Cardiac fibroblast (primary cell): ENCODE results near the gene G6PC3.
A peak's percentile ranks its signal among the peaks of the same experiment; 100 is the strongest.

ENCODE experiments used
- DNase-seq, 2 donors: peaks; one replicate each; pipeline versions ENCODE4 v3.0.0 to v3.0.0-alpha.2; 2010; ENCODE audit warnings: low read depth in 2 of 2
- H3K4me3 ChIP-seq, 2 donors: replicated peaks in 1 of 2; 1 replicate in 1 of 2; 2 replicates in 1 of 2; pipeline ENCODE4 v1.5.1; 2011; ENCODE audit warnings: low read depth in 2 of 2, low read length in 2 of 2, mild to moderate bottlenecking in 2 of 2, moderate library complexity in 1 of 2
- TF ChIP-seq, protein P1 (sequence below): IDR thresholded peaks from one replicate; pipeline ENCODE4 v1.5.1; 2011; ENCODE audit warnings: low read depth, mild to moderate bottlenecking, low read length, inconsistent platforms

The G6PC3 gene

DNA sequence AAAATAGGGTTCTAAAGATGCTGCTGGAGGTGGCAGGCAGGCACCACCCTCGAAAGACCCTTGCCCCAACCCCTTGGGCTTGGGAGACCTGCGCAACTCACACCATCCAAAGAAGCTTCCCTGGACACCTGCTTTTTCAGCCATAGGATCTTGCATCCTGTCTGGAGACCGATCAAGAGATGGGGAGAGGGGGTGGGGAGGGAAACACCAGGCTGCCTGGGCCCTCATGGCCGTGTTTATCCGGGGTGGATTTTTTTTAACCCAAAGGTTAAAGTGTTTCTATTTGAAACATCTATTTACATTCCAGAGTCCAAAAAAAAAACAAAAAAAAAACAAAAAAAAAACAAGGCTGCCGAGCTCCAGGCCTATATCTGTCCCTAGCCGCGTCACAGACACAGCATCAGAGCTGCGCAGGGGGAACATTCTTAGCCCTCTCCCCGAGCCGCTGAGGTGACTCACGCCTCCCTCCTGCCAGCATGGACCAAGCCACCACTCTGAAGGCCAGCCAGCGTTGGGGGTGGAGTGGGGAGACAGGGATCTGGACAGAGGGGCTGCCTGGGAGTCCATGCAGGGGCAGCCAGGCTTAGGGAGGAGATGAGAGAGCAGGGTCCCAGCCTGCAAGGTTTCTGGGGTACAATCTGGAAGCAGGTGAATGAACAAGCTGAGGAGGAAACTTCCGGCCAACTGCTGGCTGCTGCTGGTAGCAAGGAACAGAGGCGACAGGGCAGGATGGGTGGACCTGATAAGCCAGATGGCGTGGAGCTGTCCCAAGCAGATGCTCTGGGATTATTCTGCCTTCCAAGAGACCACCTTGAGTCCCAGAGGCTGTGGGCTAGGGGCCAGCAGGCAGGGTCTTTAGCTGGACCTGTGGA, 38.1 kb downstream of the G6PC3 start:
- DNase-seq = peak; percentile 95 to 96
- H3K4me3 ChIP-seq = no peak overlapping the region
- TF ChIP-seq, protein P1, sequence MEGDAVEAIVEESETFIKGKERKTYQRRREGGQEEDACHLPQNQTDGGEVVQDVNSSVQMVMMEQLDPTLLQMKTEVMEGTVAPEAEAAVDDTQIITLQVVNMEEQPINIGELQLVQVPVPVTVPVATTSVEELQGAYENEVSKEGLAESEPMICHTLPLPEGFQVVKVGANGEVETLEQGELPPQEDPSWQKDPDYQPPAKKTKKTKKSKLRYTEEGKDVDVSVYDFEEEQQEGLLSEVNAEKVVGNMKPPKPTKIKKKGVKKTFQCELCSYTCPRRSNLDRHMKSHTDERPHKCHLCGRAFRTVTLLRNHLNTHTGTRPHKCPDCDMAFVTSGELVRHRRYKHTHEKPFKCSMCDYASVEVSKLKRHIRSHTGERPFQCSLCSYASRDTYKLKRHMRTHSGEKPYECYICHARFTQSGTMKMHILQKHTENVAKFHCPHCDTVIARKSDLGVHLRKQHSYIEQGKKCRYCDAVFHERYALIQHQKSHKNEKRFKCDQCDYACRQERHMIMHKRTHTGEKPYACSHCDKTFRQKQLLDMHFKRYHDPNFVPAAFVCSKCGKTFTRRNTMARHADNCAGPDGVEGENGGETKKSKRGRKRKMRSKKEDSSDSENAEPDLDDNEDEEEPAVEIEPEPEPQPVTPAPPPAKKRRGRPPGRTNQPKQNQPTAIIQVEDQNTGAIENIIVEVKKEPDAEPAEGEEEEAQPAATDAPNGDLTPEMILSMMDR = no peak

DNA sequence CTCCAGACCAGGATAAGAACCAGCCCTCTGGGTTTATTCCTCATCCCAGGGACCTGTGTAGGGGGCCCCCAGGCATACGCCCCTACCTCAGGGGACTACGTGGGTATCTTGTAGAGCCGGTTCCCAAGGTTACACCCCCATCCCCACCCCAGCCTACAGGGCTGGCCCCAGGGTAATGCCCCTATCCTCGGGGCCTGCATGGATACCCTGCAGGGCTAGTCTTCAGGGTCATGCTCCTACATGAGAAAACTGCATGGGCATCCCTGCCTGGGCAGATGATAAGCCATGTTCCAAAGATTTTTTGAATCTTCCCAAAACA, 38.7 kb downstream of the G6PC3 start:
- TF ChIP-seq, protein P1 = no peak
- no peak for DNase-seq
- no peak overlapping the region for H3K4me3 ChIP-seq

DNA sequence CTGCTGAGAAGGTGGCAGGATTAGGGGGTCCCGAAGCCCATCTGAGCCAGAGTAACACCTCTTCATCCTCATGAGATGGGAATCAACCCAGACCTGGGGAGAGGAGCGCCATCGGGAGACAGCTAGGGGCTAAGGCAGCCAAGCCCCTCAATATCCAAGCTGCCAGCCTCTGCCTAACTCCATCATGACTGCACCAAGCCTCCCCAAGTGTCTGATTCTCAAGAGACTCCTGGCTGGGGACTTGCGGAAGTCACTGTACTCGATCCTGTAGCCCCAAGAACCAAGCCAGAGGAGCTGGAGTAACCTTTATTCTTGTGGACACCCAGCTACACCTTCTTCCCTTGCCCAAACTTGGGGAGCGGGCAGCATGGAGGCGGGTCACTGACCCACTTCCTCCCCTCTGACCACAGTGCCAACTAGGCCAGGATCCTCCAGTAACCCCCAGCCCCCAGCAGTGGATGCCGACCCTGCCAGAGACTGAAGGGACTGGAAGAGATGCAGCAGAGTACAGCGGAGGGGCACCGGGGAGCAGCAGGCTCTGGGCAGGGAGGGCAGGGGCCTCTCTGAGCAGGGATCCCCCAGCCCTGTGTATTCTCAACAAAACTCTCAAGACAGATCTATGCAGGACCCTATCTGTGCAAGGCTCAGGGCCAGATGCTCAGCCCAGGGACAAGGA, 39.6 kb downstream of the G6PC3 start:
- no peak for DNase-seq
- TF ChIP-seq, protein P1 = no peak
- peak overlapping the region in 1 of 2 donors; percentile 26 for H3K4me3 ChIP-seq

DNA sequence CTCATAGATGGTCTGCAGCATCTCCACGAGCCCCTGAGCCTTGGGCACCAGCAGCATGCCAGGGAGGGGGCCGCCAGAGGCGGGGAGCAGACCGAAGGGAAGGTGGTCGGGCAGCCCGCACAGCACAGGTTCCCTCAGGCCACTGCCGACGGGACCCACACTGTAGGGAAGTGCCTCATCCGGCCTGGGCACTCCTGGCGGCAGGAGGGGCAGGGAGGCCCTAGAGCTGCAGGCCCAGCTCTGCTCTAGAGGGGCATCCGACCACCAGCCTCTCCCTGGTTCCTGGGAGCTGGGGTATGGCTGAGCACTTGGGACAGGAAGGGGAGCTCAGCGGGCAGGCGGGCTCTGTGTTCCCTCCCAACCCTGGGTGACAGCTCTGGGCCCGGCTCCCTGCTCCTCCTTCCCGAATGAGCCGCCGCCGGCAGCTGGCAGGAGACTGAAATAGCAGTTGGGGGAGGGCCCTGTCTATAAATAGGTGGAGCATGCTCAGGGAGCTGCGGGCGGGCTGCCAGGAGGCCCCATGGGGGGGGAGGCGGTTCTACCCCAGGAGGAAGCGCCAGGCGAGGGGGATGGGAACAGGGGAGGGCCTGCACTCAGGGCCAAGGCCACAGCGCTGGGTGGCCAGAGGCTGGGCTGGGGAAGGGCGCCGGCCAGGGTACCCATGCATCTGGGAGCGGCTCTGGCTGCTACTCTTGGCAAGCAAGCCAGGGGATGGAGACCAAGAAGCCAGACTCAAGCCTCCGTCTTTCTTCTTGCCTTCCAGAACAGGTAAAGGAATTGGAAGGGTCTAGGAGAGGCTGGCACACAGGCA, 40.5 kb downstream of the G6PC3 start:
- DNase-seq = peak; percentile 90 to 97
- TF ChIP-seq, protein P1 = peak; percentile 5
- H3K4me3 ChIP-seq = peak overlapping the region; percentile 26 to 35

- TF ChIP-seq, protein P1 = no peak
- DNase-seq = no peak
- no peak overlapping the region for H3K4me3 ChIP-seq
These were observed 41.2 kb downstream of the G6PC3 start for GRCh38 chr17:44111777-44112176.

- no peak overlapping the region for H3K4me3 ChIP-seq
- TF ChIP-seq, protein P1 = no peak
- no peak for DNase-seq
These were observed 42.0 kb downstream of the G6PC3 start for GRCh38 chr17:44112284-44113280.
